Upper lobe of right lung (tissue), 1 donor: ENCODE data around the gene ZNF211. TPM values are rescaled to one million over a fixed set of nuclear protein-coding genes. Genes with fewer than 3 reads are reported as not detected.
A peak's percentile ranks its signal among the peaks of the same experiment; 100 is the strongest.

Experiments
- ATAC-seq: fragments of 200-7000 bp; cut with Tn5 transposase; one replicate; pipeline ENCODE4 v1.9.1; 2020; ENCODE audit warnings: mild to moderate bottlenecking, moderate library complexity
- DNase-seq: peaks from one replicate; pipeline ENCODE4 v3.0.0-alpha.2; 2020
- H3K27ac ChIP-seq: fragments of 200-600 bp; one replicate; pipeline ENCODE4 v1.8.0; 2022
- H3K27me3 ChIP-seq: fragments of 200-600 bp; one replicate; pipeline ENCODE4 v1.8.0; 2022; ENCODE audit warnings: mild to moderate bottlenecking
- H3K36me3 ChIP-seq: fragments of 200-600 bp; one replicate; pipeline ENCODE4 v1.8.0; 2022
- H3K4me1 ChIP-seq: fragments of 200-600 bp; one replicate; pipeline ENCODE4 v1.8.0; 2022
- H3K4me3 ChIP-seq: fragments of 200-600 bp; one replicate; pipeline ENCODE4 v1.8.0; 2022; ENCODE audit warnings: mild to moderate bottlenecking
- H3K9me3 ChIP-seq: fragments of 200-600 bp; one replicate; pipeline ENCODE4 v1.8.0; 2022
- CTCF ChIP-seq: fragments of 200-600 bp; IDR thresholded peaks from one replicate; pipeline ENCODE4 v1.8.0; 2022; ENCODE audit warnings: antibody characterized with exemption
- intact Hi-C: fragments of 100-400 bp; cut with DNase I; formaldehyde crosslinking; loops from one replicate; pipeline ENCODE4 v1.11.0; 2022
- total RNA-seq: library from RNA; stranded (reverse); fragmentation: NEBNext Ultra II Directional; extraction: Animal tissue kit (Norgen Biotek cat#: 25700); gene quantifications from one replicate; pipeline ENCODE4 v1.2.1, GENCODE V29; 2021
- donor health status: DM: no; HTN: yes; CAD: no; lungs with severe emphysema.

Gene ZNF211
- total RNA-seq, 1 donor from 2014 or later: 13.3 TPM

GRCh38 chr19:57606931-57607330 lies 26.0 kb upstream of the ZNF211 start:
- intact Hi-C loops: no loop called here

GRCh38 chr19:57611113-57611512 lies 21.9 kb upstream of the ZNF211 start:
- H3K36me3 ChIP-seq: peaks cover 3% of the 10 kb centered on the region
- no peak for DNase-seq
- H3K9me3 ChIP-seq: peaks cover 22% of the 10 kb centered on the region
- H3K4me3 ChIP-seq: no peak overlapping the region
- no peaks in the 10 kb centered on the region for H3K4me1 ChIP-seq
- H3K27me3 ChIP-seq: no peaks in the 10 kb centered on the region
- TF ChIP-seq CTCF: no peak
- no peak for ATAC-seq
- intact Hi-C loops: no loop called here
- H3K27ac ChIP-seq: no peak overlapping the region

More at GRCh38 chr19:57606931-57607330, 26.0 kb upstream of the ZNF211 start:
- ATAC-seq (no peak), DNase-seq (no peak)
- no peaks in the 10 kb centered on the region for H3K27me3 ChIP-seq
- H3K4me3 ChIP-seq: no peak overlapping the region
- H3K4me1 ChIP-seq: no peaks in the 10 kb centered on the region
- TF ChIP-seq CTCF: no peak
- no peak overlapping the region for H3K27ac ChIP-seq
- H3K9me3 ChIP-seq: peaks cover 17% of the 10 kb centered on the region
- peaks cover 14% of the 10 kb centered on the region for H3K36me3 ChIP-seq

GRCh38 chr19:57613941-57614743 lies 18.8 kb upstream of the ZNF211 start, which contains the start of gene ZNF134:
TSS of gene ZNF134 (plus strand) at chr19:57614242. CDS start at chr19:57619469, 5,227 bp downstream.
- peaks cover 49% of the 10 kb centered on the region for H3K9me3 ChIP-seq
- intact Hi-C loops: no loop called here
- H3K36me3 ChIP-seq: peaks cover 20% of the 10 kb centered on the region
- H3K4me1 ChIP-seq: no peaks in the 10 kb centered on the region
- ATAC-seq (peak; percentile 100), DNase-seq (peak; percentile 96)
- peak; percentile 12 for TF ChIP-seq CTCF
- peak within 1 kb of the TSS; percentile 100 for H3K4me3 ChIP-seq
- H3K27me3 ChIP-seq: no peaks in the 10 kb centered on the region
- H3K27ac ChIP-seq: peak within 1 kb of the TSS; percentile 83

GRCh38 chr19:57615346-57615745 lies 17.6 kb upstream of the ZNF211 start:
- no peak overlapping the region for H3K27ac ChIP-seq
- DNase-seq (no peak), ATAC-seq (no peak)
- no peak for TF ChIP-seq CTCF
- H3K4me1 ChIP-seq: no peaks in the 10 kb centered on the region
- intact Hi-C loops: no loop called here
- peak overlapping the region; percentile 100 for H3K4me3 ChIP-seq
- no peaks in the 10 kb centered on the region for H3K27me3 ChIP-seq
- peaks cover 61% of the 10 kb centered on the region for H3K9me3 ChIP-seq
- H3K36me3 ChIP-seq: peaks cover 32% of the 10 kb centered on the region

- intact Hi-C loops: no loop called here
- TF ChIP-seq CTCF: no peak
- no peaks in the 10 kb centered on the region for H3K4me1 ChIP-seq
- H3K36me3 ChIP-seq: peaks cover 42% of the 10 kb centered on the region
- H3K27me3 ChIP-seq: no peaks in the 10 kb centered on the region
- H3K9me3 ChIP-seq: peaks cover 97% of the 10 kb centered on the region
- no peak overlapping the region for H3K27ac ChIP-seq
- ATAC-seq: no peak
- DNase-seq: no peak
- H3K4me3 ChIP-seq: no peak overlapping the region
These were observed 12.2 kb upstream of the ZNF211 start for GRCh38 chr19:57620673-57621348.
